ENCODE measurements around the gene SUSD5.
"Not testable (repeated sequence)": the region's sequence is repeated elsewhere in the genome, so short reads cannot be mapped to it uniquely, and the experiment has no call there.

Gene SUSD5

DNA sequence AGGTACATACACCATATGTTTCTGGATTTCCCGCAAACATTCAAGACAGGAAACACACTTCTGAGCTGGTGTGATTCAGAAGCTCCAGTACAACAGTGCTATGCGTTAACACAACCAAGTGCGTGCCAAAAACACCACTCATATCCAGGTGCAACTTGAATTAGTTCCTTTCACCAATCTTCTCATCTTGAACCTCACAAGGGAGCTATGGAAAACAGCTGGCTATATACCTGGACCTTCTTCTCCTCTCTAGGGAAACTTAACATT is 31.3 kb downstream of the SUSD5 start:
- DNase-seq: no peak

DNA sequence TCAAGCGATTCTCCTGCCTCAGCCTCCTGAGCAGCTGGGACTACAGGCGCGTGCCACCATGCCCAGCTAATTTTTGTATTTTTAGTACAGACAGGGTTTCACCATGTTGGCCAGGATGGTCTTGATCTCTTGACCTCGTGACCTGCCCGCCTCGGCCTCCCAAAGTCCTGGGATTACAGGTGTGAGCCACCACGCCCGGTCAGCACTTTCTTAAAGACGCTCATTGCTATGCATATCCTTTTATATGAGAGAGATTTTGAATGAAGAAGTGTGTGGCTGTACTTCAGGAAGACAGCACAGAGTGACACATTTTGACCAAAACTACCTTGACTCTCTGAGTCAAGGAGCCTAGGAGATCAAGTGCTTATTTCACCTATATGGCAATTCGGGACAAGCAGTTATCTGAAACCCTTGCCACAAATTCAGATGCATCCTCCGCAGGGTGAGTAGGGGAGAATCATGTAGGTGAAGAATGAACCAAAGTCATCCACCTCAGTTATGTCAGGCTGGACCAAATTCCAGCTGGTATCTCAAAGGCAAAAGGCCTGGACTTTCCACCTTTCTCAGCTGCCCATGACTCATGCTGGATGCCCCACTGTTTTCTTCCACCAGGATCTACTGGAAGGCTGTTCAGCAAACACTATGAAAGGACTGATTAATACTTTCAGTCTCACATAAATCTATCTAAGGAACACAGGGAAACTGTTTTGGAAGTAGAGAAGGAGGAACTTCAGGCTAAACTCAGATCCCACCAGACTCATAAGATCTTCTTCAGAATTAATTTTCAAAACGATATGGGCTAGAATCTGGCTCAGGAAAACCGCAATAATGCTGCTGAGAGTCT is 31.9 kb downstream of the SUSD5 start:
- no peak for DNase-seq

DNA sequence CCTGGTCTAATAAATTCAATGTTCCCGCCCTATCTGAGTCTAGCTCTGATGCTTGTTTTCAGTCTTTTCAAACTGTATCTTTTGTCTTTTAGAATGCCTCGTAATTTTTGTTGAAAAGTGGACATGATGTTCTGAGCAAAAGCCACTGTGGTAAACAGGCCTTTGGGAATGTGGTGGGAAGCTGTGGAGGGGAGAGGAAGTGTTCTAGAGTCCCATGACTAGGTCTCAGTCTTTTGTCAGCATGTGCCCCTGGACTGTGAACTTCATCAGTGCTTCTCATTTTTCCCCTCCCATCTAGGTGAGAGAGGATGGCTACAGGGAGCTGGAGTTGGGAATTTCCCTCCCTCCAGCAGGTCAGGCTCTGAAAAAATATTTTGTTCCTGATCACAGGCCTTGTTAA is 33.7 kb downstream of the SUSD5 start:
- no peak for DNase-seq

DNA sequence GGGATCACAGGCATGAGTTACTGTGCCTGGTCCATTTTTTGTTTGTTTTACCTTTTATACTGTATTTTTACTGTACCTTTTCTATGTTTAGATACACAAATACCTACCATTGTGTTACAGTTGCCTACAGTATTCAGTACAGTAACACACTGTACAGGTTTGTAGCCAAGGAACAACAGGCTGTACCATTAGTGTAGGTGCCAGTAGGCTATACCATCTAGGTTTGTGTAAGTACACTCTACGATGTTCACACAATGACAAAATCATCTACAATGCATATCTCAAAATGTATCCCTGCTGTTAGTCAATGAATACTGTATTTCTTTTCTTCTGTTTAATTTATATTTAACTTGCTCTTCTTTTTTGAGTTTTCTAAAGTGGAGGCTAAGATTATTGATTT is 37.0 kb downstream of the SUSD5 start:
- DNase-seq: not testable (repeated sequence)

DNA sequence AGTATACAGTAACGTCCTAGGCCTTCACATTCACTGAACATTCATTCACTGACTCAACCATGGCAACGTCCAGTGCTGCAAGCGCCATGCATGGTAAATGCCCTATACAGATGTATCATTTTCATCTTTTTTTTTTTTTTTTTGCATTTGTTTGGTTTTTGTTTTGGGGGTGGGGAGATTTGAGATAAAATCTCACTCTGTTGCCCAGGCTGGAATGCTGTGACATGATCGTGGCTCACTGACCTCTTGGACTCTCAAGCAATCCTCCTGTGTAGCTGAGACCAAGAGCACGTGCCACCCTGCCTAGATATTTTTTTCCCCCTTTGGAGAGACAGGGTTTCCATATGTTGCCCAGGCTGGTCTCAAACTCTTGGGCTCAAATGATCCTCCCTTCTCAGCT is 37.4 kb downstream of the SUSD5 start:
- no peak for DNase-seq

DNA sequence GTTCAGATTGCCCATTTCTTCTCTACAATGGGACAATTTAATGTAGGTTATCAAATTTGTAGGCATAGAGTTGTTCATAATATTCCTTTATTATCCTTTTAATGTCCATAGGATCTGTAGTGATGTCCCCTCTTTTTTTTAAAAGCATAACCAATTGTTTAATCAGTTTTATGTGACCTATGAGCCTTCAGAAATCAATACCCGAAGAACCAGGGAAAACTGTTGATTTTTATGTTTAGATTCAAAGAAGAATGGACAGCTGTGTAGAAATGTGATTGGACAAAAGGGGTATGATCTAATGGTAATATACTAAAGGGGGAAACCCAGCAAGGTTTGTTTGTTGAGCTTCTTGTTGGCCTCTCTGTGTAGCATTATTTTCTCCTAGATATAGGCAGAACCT is 39.5 kb downstream of the SUSD5 start:
- no peak for DNase-seq

DNA sequence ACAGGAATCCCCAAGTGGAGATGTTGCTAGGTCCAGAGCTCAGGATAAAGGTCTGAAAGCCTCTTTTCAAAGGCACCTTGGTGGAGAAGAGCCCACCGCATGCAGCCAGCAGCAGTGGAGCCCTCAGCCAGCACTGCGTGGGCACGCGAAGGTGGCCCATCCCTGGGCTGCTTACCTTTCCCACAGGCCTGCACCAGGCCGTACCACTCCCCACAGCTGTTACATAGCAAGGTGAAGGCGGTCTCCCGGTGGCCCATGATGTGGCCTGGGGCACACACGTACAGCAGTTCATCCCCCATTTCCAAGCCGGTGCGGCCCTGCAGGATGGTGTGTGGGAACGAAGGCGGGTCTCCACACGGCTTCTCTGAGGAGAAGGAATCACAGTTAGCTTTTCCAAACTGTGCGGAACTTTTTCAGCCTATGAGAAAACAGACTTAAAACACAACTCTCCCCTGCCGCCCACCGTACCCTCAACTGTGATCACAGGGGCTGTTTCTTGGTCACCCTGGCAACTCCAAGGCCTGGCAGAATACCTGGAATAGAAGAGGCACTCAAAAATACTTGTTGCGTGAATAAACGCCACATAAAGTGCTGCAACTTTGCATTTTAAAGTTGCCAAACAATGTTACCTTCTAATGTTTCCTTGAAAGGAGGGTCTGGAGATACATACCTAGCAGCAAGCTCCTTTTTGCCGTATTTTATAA is 43.7 kb downstream of the SUSD5 start:
- no peak for DNase-seq

DNA sequence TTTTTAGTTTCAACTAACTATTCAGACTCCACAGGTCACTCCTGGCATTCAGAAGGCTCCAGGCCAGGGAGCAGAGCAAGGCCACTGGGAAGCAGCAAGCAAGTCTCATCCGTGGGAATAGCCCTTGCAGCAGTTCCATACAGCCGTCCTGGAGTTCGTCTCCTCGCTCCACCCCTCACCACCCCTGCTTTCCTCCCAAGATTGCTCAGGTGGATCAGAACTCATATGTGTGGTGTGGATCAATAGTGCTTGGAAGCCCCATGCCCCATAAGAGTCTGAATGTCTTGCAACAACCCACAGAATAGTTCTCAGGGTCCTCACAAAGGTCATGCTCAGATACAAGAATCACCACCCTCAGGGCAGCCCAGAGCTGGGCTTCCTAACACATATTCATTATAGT is 44.5 kb downstream of the SUSD5 start:
- no peak for DNase-seq

DNA sequence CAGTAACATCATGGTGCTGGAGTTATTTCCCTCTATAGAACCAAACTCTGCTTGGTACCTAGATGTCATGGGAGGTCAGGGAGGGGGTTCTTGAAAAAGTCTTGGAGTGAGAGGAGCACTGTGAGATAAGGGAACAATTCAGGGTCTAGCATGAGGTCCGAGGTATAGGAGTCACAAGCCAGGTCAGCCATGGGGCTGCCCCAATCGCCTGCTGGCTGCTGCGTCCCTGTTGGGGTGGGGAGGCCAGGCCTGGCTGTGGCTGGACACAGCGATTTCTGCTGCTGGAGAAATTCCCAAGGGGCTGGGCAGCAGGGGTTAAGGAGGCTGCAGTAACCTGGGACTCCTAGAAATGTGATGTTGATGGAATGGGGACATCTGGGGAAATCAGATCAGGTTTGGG is 44.9 kb downstream of the SUSD5 start:
- DNase-seq: no peak

DNA sequence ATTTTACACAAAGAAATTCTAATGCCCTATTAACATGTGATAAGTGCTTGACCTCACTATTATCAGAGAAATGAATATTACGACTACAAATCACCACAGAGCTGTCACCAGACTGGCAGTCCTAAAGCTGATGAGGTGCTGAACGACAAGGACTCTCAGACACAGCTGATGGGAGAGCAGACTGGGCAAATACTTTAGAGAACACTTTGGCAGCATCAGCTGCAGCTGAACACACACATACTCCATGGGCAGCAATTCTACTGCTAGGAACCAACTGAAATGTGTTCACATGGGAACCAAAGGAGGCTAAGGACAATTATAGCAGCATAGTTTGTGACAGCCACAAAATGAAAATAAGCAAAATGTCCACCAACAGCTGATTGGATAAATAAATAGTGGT is 45.5 kb downstream of the SUSD5 start:
- peak; percentile 62 for DNase-seq

DNA sequence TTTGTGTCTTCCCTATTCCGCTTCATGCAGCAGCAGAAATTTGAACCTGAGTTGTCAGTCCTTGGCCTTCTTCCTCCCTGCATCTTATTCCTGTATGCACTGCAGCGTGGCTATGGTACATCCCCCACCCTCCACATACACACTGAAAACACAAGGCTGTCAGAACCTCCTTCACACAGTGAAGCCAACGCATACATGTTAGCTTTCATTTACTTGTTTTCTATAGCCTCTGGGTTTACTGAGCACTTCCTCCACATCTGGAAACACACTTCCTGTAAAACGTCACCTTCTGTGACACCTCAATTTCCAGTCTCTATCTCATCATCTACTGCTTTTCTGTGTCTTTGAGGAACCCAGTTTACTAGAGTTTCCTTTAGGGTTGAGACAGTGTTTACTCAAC is 47.0 kb downstream of the SUSD5 start:
- no peak for DNase-seq

DNA sequence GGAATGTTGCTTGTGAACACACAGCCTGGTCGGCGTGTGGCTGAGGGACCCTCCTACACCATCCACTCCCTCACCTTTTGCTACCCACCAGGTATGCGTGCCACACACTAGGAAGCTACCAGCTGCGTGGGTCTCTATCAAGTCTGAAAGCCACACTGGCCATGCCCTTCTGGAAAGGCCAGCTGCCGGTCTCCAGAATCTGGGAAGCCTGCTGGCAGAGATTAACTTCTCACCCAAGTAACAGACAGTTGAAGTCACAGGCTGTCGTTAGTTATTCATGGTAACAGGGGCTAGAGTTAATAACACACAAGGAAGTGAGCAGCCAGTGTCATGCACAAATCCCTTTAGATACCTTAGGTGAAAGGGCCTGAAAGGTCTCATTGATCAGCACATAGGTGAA is 48.1 kb downstream of the SUSD5 start:
- no peak for DNase-seq

DNA sequence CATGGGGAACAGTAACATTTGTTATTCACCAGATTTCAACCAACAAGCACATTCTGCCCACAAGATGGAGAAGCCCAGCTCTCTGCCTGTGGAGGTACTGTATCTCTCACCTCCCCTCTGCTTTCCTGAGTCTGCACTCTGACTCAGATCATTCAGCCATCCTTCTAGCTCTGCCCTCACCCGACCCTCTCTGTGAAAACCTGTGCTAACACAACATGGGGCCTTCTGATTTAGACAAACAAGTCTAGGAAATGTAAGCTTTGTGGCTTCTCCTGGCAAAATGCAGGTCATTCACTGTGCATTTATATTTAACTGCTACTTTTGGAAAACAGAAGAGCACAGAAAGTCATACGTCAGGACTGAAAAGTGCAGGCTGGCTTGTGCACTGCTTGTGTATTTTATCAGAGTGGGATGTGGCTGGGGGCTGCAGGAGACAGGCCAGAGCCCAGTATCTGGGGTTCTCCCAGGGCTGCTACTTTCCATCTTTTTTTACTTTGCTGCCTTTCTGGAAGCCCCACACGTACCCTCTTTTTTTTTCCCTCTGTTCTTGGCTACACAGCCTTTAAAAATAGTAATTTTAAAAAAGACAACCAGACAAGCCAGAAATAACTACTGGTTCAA is 50.8 kb downstream of the SUSD5 start:
- no peak for DNase-seq

DNA sequence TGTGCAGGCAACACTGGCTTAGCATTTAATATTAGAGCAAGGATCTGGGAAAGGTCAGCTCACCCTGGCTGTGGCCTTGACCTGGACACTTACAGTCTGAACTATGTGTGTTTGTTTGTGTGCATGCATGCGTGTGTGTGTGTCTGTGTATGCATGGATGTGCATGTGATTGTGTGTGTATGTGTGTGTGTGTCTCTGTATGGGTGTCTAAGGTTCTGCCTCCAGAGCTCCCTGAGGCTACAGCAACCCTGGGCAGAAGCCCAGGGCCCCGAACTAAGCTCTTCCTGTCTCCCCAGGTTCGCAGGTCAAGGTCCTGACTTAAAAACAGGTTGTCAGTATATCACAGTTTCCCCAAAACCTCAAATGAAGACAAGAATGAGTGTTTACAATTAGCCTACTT is 51.3 kb downstream of the SUSD5 start:
- no peak for DNase-seq

DNA sequence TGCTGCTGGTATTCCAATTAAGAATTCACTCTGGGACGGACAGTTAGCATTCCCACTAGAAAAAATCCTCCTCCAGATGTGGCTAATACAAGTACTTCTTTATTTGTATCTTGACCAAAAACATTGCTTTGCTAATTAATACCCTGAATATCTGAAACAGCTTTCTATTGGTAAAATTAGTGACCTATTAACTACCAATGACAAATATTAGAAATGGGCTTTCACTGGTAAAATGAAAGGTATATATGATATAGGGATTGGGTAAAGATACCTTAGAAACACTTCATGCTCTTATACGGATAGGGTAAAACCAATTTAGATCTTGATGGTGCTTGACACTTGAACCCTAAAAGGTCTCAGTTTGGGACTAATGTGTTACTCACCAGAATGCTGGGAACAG is 52.5 kb downstream of the SUSD5 start:
- no peak for DNase-seq

DNA sequence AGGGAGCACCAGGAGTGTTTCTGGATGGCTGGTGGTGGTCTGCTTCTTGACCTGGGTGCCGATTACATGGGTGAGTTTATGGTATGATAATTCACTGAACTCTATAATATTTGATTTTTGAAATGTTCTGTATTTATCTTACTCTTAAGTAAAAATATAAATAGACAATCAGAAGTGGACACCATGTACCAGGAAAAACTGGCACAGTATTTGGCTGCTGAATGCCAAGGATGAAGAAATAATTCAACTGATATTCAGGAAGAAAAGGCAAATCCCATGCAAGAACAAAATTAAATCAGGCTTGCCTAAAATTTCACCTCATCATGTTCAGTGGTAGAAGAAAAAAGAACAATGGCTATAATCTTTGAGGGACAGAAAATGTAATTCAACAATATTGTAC is 53.2 kb downstream of the SUSD5 start:
- no peak for DNase-seq

DNA sequence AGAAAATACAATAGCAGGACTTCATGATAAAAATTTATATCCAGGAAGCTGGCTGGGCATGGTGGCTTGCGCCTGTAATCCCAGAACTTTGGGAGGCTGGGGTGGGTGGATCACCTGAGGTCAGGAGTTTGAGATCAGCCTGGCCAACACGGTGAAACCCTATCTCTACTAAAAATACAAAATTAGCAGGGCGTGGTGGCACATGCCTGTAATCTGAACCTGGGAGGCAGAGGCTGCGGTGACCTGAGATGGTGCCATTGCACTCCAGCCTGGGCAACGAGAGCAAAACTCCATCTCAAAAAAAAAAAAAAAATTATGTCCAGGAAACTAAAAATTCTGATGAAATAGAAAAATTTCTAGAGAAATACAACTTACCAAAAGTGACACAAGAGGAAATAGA is 56.0 kb downstream of the SUSD5 start:
- DNase-seq: not testable (repeated sequence)

DNA sequence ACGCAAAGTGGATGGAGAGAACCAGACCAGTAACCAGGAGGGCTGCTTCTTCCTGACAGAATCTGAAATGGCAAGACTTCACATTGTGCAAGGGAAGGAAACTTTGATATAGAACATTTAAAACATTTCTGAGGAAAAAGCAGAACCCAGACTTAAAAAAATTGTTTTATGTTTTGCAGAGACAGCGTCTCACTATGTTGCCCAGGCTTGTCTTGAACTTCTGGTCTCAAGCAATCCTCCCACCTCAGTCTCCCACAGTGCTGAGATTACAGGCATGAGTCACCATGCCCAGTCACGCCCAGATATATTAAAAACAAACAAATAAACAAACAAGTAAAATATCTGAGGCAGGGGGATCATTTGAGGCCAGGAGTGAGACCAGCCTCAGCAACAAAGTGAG is 58.6 kb downstream of the SUSD5 start:
- DNase-seq: no peak

DNA sequence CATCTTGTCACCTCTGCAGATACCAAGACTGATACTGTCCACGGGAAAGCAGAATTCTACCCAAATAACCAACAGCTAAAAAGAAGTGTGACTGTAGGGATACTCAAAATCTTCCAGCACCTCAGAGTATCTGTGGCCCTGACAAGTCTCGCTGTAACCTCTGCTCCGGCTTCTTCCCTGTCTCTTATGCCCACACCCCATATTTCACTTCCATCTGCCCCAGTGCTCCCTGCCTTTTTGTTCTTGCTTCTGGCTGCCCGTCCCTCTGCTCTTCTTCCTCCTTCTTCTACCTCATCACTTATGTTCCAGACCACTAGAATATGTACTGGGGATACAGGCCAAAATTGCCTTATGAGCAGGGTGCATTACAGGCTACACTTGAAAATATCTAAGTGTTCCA is 59.4 kb downstream of the SUSD5 start:
- no peak for DNase-seq

DNA sequence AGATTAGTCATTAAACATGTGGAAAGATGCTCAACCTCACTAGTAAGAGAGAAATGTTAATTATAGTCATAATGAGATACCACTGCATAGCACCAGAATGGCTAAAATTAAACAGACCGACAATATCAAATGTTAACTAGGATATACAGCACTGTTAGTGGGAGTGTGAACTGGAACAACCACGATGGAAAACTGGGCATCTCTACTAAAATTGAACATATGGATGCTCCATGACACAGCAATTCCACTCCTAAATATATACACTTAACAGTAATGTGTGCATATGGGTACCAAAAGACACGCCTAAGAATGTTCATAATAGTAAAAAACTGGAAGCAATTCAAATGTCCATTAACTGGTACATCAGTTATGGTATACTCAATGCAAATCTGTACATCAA is 63.3 kb downstream of the SUSD5 start:
- no peak for DNase-seq

DNA sequence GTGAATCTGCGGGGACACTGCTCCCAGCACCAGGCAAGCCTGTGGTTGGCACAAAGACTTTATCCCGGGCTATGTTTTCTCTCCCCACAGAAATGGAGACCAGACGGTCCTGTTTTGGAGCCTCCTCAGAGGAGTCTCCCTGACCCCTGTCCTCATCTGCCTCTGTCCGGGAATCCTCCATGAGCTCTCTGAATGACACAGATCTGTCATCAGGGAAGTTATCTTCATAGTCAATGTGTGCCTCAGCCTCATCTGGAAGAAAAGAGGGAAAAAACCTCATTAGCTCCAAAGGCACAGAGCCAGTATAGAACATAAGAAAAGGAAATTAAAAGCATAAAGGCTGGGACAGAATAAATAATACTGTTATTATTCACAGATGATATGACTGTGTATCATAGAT is 64.8 kb downstream of the SUSD5 start:
- DNase-seq: no peak

DNA sequence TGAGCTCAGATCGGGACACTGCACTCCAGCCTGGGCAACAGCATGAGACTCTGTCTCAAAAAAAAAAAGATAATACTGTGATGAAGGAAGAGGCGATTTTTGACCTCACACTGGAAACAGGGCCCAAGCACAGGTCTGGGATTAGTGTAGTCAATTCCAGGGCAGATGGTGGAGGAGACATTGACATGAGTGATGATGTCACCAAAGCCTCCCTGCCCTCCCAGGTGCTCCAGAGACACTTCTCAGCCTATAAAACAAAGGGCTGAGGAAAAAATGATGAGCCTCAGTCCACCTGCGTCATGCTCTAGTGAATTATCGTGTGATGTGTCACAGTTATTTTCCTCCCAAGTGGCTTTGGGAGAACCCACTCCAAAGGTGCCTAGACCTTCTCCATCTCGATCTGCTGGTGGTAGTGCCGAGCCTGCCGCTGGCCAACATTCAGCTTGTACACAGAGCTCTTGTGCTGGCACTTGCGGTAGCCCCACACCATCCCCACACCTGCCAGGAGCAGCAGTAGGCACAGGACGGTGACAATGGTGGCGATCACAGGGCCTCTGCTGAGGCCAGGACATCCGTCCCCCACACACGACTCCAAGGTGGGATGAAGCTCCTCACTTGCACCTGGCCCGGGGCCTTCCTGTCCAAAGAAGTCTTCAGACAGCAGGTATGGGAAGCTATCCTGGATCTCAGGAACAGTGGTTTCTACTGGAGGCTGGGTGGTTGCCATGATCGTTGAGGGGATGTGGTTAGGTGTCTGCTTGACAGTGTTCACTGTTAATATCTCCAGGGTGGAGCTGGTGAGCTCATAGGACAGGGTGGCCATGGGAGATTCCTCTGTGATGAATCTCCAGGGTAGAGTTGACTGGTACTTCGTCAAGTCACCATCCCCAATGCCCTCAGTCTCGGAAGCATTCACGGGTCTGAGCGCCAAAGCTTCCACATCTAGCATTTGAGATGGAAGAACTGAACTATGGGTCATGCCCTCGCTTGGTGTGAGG is 65.9 kb downstream of the SUSD5 start:
- no peak for DNase-seq

DNA sequence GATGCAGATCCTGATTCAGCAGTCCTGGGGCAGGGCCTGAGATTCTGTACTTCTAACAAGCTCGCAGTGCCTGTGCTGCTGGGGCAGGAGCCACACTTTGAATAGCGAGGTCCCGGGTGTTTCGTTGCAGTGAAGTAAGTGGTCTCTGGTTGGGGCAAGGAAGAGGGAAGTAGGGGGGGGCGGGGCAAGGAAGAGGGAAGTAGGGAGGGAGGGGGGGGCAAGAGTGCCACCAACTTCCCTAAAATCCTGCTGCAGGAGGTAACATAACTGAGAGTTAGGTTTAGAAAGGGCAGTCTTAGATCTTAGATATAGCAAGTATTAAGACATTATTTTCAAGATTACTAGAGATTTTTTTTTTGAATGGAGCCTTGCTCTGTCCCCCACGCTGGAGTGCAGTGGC is 69.3 kb downstream of the SUSD5 start:
- DNase-seq: no peak

Measured in NCI-H774 (cell line).